ENCODE results near the gene SCO1.

DNA sequence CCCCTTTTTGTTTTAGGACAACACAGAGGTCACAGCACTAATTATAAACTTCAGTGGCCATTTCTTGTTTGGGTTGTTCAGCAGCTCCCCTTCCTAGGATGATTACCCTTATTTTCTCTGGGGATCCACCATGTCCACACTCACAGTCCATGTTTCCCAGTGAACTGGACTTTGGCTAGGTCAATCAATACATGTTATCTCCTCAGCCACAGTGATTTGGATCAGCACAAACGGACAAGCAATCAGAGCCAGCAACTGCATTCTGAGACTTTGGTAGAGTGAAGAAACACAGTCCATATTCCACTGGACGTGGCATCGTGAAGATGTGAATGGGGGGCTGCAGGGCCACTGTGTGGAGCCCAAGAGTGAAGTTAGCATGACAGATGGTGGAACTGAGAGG, 27.9 kb upstream of the SCO1 start:
- TF ChIP-seq POLR2A (IDR thresholded peaks at IDR 0.05) = no peak
- TF ChIP-seq, protein P1, sequence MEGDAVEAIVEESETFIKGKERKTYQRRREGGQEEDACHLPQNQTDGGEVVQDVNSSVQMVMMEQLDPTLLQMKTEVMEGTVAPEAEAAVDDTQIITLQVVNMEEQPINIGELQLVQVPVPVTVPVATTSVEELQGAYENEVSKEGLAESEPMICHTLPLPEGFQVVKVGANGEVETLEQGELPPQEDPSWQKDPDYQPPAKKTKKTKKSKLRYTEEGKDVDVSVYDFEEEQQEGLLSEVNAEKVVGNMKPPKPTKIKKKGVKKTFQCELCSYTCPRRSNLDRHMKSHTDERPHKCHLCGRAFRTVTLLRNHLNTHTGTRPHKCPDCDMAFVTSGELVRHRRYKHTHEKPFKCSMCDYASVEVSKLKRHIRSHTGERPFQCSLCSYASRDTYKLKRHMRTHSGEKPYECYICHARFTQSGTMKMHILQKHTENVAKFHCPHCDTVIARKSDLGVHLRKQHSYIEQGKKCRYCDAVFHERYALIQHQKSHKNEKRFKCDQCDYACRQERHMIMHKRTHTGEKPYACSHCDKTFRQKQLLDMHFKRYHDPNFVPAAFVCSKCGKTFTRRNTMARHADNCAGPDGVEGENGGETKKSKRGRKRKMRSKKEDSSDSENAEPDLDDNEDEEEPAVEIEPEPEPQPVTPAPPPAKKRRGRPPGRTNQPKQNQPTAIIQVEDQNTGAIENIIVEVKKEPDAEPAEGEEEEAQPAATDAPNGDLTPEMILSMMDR (IDR thresholded peaks at IDR 0.05) = no peak
